GM19035 (cell line): ENCODE results near the gene KLC1.

Experiments used
- ATAC-seq: cut with Tn5 transposase; IDR thresholded peaks from one replicate; pipeline ENCODE4 v1.9.1; 2021; ENCODE audit not compliant: unreplicated experiment

The KLC1 gene

DNA sequence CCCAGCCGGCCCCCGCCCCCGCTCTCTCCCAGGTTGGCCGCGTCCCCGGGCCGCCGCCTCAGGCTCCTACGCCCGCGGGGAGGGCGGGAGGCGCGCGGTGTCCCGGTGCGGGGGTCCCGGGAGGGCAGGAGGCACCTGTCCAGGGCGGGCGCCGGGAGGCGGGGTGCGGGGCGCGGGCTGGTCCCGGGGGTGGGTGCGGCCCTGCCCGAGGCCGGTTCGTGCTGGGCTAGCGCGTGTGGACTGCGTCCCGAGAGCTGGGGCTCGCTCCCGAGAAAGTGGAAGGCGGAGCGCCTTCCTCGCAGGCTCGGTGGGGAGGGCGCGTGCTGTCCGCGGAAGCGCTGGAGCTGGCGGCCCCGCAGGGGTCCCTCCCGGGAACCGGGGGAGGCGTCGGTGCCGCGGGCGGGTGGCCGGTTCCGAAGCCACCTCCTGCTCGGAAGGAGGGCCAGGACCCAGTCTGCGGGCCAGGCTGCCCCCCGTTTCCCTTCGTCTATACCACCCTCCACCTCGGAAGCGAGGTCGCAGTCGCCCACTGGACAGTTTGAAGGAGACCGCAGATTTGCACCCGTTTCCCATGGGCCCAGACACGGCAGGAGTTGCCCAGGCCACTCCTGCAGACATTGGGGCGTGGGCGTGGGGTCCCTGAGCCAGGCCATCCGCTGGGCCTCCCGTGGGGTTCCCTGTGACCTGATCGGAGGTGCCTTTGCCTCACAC is 87.2 kb downstream of the KLC1 start:
- peak; percentile 2 for ATAC-seq

DNA sequence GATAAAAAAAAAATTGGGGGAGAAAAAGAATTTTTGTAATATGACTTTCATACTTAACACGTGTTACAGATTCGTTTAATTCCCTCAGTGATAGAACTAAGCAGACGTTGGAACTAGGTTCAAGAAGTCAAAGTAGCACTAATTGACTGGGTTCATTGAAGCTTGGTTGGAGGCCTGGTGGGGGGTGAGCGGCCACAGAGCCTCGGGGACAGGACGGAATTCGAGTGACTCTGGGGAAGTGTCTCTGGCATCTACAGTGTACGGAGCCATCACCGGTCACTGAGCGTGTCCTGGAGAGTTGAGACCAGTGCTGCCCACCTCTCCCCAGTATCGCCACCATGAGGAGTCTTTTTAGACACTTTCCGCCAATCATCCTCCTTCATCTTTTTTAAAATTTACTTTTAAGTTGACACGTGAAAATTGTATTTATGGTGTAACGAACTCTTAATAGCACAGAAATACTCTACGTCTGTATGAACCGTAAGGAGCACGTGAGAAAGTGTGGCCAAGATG is 87.9 kb downstream of the KLC1 start:
- ATAC-seq = no peak

DNA sequence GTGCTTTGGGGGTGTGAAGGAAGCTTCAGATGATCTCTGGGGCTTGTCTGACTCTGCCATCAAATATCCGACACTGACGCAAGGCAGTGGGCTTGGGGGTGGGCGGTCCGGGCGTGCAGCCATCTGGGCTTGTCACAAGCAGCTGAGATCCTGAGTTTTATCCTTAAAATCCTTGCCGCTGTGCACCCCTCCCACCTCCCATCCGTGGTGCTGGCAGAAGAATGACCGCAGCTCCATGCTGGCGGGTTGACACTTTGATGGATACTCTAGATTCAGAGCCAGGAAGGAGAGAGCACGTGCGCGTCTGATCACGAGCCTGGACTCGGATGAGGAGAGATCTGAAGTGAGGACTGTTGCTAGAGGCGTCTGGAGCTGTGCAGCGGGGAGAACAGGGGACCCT is 89.6 kb downstream of the KLC1 start:
- ATAC-seq = no peak

DNA sequence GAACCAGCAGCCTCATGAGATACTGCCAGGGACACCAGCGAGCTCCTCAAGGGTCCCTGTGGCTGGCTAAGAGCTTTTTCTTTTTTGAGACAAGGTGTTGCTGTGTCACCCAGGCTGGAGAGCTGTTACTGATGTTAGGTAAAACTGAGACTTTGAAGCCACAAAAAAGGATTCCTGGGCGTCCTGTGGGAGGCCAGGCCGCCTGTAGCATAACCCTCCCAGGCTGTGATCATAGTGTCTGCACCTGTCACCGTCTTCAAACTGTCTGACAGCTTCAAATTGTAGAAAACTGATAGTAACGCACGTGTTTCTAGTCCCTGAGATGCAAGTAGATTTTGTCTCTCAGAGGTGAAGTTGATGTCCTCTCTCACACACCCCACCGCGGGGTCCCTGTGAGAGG is 90.7 kb downstream of the KLC1 start:
- ATAC-seq = no peak

DNA sequence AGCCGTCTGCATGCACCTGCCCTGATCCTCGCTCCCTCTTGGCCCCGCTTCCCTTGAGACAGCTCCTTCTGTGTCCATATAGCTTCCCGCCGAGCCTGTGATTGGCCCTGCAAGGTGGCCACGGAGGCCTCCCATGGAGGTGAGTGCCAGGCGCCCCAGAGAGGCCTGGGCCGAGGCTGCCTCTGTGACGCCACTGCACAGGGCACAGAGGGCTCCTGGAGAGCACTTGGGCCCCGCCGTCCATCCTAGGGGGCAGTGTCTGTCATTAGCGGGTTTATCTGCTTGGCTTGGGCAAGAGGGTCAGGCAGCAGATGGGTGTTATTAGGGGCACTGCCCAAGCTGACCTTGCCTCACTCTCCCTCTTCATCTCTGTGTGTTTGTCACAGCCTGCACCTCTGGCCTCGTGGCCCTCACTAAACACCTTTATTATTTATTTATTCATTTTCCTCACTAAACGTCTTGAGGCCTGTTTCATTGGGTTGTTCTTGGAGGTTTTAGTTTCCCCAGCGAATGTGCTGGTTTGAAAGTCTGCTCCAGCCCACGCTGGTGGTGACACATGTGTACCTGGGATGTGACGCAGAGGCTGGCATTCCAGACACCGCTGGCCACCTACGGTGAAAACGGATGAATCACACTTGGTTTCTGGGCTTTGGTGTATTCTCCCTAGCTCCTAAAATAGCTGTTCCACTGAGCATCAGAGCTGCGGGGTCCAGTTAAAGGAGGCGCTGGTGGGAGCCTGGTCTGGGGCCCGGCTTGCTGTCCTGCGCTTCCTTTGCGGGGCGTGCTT is 92.5 kb downstream of the KLC1 start:
- ATAC-seq = no peak

DNA sequence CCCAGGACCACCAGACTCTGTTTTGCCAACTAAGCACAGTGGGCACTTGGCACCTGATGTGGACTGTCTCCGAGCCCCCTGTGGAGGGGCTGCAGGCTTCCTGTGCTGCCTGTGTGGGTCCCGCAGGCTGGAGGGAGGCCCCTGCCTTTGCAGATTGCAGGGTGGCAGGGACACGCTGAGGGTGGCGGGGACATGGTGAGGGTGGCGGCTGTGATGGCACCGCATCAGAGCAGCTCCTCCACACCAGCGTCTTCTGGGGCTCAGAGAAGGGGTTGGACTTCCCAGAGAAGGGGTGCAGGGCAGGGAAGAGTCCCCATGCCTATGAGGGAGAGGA is 94.7 kb downstream of the KLC1 start:
- ATAC-seq = no peak

DNA sequence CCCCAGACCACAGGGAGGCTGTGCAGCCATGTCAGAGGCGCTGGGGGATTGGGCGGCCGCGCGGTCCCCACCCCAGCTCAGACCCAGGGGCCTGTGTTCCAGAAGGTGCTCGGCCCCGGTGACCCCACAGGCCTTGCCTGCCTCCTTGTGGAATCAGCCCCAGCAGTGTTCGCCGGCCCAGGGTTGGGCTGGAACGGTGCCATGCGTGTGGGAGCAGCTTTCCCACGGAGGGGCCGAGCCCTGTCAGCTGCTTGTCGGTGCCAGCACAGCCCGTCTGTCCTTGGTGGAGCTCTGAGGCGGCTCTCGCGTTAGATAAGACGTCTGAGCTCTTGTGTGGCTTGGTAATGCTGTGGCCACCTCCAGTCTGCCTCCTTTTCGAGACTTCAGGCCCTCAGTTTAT is 95.1 kb downstream of the KLC1 start:
- no peak for ATAC-seq

DNA sequence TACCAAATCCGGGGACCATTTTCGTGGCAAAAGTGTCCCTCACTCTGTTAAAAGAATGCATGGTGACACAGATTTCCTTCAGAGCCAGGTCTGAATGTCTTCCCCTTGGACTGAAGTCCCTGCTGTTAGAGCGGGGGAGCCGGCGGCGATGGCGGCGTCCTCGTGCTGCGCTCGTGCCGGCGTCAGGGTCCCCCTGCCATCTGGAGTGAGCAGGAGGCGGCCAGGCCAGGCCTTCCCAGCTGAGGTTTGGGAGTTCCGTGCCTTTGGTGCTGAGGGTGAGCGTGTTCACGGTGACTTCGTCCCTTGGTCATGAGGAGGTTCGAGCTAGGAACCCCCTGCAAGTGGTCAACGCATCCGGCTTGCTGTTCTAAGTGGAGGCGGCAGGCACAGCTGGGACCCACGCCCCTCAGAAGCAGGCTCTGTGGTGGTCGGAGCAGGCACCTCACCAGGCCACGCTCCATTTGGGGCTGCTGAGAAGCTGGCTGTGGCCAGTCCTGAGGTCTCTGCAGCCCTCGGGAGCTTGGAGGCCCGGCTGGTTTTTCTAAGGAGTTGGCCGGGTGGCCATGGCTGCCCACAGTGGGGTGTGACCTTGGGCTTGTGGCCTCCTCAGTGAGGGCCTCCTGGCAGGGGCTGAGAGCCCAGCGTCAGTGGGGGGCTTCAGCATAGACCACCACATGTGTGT is 96.1 kb downstream of the KLC1 start:
- ATAC-seq = no peak

DNA sequence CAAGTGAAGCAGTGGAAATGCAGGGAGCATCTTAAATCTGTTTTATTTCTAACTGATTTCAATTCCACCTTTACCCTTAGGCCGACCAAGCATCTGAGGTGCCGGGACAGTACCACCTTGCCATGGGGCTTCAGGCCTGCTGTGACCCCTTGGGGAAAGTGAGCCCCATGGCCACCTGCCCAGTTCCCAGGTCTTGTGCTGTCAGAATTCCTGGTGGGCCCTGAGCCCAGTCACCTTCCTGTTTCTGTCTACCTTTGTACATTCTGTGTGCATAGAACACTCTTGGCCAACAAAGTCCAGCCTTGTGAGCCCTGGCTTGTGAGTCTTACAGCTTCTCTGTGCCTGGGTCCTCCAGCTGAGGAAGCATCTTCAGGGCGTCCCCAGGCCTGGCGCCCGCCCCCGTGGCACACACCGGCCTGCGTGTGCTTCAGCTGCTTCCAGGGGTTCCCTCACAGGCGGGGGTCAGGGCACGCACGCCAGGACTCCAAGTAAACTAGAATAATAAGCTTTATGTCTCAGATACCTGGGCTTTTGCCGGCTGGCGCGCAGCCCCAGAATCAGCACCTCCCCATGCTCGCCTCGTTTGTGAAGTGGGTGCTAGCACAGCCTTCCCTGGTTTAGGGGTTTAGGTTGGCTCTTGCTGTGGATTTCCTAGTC is 96.9 kb downstream of the KLC1 start:
- no peak for ATAC-seq

DNA sequence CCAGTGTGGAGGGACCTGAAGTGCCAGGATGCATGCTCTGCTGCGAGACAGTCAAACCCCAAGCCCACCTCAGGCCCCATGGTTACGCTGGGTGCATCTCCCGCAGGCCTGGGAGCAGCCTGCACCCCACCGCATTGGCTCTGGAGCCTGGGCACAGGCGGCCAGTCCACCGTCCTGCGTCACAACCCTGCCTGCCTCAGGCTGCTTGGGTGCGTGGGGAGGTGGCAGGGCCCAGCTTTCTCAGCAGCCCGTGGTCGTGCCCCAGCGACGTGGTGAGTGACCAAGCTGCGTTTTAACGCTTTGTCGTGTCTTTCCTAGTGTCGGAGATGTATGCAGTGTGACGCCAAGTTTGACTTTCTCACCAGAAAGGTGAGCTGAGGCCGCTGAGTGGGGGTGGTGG is 97.5 kb downstream of the KLC1 start:
- ATAC-seq = no peak

DNA sequence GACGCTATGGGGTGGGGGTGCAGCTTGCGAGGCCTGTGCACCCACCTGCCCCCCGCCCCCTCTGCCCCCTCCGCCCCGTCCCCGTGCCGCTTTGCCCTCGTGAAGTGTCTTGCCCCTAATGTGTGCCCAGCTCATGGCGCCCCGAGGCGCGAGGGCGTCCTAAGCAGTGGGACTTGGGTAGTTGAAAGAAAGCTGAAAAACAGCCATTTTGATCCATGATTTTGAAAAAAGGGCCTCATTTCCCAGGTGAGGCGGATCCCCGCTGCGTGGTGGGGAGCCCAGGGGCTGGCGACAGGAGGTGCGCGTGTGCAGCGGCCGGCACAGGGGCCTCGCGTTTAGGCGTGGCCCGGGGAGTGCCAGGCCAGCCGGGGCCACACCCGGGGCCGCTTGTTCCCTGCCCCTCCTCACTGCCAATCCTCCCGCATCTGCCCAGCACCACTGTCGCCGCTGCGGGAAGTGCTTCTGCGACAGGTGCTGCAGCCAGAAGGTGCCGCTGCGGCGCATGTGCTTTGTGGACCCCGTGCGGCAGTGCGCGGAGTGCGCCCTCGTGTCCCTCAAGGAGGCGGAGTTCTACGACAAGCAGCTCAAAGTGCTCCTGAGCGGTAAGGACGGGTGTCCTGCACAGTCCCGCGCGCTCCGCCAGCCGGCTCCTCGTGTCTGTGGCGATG is 98.4 kb downstream of the KLC1 start:
- no peak for ATAC-seq

DNA sequence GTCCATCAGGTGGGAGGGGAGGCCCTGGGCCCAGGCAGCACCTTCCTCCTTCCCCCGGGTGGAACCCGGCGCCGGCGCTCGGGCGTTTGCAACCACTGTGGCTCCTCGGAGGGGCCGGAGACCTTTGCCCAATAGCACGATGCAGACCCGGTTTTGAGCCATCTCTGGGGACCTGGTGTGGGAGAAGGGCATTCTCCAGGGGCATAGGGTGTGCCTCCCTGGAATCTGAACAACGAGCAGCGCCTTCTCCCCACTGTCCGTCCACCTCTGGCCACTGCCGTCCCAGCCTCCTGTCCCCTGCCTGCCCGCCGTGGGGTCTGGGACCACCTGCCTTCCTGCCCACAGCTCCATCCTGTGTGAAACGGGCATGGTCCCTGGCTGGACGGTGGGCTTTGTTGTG is 99.1 kb downstream of the KLC1 start:
- ATAC-seq = no peak

DNA sequence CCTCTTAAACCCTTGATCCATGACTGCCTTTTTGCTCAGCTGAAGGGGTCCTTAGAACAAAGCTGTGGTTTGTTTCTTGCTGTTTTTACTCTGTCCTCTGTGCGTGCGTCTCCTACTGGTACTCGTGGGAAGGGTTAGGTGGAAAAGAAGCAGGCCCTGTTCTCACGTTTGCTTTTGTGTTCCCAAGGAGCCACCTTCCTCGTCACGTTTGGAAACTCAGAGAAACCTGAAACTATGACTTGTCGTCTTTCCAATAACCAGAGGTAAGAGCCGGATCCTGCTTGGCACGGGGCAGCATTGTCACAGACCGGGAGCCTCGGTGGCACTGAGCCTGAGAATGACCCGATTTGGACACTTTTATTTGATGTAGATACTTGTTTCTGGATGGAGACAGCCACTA is 99.7 kb downstream of the KLC1 start:
- ATAC-seq = no peak

DNA sequence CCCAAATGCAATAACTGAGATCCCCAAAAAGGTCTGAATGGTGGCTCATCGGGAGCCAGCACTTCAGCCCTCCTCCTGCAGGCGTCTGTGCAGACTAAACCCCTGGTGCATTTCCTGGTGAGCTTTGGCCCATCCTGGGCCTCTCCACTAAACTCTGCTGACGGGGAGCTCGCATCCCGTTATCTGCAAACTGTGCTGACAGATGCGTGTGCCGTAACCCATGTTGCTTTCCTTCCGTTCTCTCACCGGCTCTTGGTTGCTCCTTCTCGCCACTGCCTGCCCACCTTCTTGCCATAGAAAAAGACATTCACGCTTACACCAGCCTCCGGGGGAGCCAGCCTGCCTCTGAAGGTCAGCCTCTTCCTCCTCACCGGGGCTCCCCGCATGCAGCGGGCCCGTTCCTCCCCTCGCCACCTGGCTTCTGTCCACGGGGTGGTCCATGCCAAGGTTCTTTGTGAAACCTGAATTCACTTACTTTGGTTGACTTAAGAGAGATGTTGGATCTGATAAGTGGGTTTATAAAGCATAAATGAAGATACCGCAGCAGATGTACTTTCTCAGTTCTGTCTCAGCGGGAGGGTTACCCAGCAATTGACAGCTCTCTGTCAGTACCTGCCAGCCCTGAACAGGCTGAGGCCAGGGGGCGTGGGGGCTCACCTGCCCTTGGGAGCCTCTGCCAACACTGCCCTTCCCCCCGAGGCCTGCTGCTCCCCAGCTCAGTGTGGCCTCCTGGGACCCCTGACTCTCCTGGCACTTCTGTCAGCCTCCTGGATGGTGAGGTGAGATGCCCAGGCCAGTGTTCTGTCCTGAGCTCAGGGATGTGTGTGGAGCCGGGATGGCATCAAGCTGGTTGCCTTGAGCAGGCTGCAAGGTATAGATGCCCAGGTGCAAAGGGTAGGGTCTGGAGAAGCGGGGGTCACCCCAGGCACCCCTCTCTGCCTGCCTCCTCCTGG is 100.8 kb downstream of the KLC1 start:
- no peak for ATAC-seq

DNA sequence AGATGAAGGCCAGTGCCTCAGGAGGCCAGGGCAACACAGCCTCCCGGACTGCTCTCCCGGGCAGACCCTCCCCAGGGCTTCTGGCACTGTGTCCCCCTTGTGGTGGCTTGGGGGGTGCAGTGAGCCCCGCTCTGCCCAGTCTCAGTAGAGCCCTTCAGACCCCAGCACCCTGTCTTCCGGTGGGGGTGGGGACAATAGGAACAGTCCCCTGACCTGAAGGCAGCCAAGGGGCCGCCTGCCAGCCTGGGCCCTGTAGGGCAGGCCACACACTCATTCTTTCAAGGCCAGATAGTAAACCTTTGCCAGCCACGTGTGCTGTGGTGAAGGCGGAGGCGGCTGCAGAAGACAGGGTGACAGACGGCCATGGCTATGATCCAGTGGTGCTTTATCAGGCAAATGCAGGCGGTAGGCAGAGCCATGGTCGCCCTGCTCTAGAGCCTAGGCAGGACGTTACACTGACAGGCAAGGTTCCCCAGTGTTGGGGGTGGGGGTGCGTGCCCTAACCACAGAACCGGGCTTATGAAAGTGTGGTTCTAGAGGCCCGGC is 101.6 kb downstream of the KLC1 start:
- no peak for ATAC-seq

DNA sequence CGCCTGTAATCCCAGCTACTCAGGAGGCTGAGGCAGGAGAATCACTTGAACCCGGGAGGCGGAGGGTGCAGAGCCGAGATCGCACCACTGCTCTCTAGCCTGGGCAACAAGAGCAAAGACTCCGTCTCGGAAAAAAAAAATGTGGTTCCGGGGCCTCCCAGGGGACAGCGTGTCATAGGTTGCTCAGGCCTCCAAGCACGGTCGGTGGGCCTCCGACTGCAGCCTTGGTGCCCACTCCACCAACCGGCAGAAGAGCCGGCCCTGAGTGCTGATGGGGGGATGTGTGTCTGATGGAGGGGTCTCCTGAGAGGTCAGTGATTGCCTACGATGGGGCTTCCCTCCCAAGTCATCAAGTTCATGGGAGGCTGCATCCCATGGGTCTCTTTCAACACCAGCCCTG is 102.5 kb downstream of the KLC1 start:
- ATAC-seq = no peak

DNA sequence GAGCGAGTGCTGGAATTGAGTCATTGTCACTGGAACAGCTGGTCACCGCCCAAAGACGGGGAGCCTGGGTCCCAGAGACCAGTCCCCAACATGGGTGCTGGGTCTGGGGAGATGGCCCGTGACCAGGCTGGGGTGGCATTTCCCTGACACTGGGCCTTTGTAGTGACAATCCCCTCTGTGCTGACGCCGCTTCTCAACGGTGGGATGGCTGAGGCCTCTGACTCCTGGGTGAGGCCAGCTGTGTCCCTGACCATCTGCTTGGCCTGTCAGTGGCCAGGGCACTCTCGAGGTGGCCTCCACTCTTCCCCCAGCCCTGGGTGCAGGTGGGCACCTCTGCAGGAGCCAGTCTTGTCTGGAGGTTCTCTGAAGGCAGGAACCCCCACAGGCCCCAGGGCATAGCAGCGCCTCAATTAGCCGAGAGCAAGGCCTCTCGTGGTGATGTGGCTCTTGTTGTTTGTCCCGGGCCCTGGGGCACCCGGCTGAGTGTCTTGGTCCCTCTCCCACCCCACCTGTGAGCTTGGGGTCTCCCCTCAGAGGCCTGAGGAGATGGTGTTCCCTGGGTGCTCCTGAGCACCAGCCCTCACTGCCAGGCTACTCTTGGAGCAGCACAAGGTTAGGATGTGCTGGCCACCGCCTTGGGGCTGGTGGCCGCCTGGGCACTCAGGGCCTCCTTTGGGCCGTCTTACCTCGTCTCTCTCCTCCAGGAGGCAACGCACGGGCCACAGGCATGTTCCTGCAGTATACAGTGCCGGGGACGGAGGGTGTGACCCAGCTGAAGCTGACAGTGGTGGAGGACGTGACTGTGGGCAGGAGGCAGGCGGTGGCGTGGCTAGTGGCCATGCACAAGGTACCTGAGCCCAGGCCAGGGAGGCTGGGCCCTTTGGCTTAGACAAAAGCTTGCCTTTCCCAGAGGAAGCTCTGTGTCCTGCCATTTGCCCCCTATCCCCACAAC is 103.2 kb downstream of the KLC1 start:
- ATAC-seq = no peak

DNA sequence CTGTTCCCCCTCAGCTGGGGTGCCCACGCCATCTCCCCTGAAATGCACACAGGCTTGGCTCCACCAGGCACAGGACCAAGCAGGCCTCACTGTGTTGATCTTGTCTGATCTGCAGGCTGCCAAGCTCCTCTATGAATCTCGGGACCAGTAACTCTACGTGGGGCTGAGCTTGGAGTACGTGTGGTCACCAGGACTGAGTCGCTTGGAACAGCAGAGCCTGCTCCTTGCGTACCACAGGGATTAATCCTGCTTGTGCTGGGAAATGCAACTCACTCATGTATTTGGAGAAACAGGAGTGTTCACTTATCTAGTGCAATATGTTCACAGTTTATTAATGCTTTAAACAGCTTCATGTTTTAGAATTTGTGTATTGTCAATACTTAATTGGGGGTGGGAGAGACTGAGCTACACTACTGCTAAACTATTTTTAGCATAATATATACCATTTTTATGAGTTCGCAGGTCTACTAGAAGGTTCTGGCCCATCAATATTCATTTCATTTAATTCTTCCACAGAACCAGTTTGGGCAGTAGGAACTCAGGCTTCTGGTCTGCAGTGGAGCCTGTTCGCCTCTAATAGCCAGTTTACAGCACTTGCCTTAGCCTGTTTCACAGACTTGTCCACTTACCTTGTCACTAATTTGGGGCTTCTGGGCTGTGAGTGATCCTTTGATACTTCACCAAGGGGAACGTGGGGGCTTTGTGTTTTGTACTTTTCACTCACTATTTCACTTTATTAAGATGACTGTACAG is 104.0 kb downstream of the KLC1 start:
- ATAC-seq = no peak
